ENCODE measurements around the gene AOAH.
A peak's percentile ranks its signal among the peaks of the same experiment; 100 is the strongest.
"Not testable (repeated sequence)": the region's sequence is repeated elsewhere in the genome, so short reads cannot be mapped to it uniquely, and the experiment has no call there.

The AOAH gene

DNA sequence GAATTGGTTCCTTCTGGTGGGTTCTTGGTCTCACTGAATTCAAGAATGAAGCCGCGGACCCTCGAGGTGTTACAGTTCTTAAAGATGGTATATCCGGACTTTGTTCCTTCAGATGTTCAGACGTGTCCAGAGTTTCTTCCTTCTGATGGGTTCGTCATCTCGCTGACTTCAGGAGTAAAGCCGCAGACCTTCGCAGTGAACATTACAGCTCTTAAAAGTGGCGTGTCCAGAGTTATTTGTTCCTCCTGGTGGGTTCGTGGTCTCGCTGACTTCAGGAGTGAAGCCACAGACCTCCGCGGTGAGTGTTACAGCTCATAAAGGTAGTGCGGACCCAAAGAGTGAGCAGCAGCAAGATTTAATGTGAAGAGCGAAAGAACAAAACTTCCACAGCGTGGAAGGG, 220.1 kb downstream of the AOAH start:
- DNase-seq: not testable (repeated sequence)

DNA sequence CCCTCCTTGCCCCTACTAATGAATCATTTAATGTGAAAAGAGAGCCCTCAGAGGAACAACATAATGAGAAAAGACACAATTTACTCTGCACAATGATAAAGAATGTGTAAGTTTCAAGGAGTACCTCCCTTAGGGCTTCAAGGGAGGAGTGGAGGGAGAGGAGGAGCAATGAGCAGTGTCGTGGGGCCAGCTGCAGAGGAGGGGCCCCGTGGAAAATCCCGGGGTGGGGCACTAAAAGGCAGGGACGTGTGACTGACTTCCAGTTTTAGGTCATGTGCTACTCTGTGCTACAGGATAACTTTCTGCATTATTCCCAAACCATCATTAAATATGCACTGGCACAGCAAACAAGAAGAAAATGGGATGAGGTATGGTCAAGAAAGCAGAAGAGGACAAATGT, 226.5 kb downstream of the AOAH start:
- DNase-seq: no peak

DNA sequence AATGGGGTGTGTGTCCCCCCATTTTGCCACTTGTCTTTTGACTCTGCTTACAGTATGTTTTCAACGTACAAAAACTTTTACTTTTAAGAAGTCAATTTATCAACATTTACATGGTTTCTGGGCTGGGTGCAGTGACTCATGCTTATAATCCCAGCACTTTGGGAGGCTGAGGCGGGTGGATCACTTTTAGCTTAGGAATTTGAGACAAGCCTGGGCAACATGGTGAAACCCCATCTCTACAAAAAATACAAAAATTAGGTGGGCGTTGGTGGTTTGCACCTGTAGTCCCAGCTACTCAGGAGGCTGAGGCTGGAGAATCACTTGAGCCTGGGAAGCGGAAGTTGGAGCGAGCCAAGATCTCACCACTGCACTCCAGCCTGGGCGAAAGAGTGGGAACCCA, 227.1 kb downstream of the AOAH start:
- DNase-seq: not testable (repeated sequence)

DNA sequence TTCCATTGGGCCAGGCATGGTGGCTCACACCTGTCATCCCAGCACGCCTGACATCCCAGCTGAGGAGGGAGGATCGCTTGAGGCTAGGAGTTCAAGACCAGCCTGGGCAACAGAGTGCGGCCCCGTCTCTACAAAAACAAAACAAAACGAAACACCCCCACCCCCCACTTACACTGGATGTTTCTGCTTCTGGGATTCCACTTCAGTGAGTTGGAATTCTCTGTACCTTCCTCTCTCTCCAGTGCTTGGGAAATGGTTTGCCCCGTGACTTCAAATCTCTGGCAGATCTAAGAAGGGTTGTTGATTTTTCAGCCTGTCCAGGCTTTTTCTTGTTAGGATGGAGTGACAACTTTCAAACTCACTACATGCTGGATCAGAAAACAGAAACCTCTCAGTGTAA, 227.7 kb downstream of the AOAH start:
- no peak for DNase-seq

DNA sequence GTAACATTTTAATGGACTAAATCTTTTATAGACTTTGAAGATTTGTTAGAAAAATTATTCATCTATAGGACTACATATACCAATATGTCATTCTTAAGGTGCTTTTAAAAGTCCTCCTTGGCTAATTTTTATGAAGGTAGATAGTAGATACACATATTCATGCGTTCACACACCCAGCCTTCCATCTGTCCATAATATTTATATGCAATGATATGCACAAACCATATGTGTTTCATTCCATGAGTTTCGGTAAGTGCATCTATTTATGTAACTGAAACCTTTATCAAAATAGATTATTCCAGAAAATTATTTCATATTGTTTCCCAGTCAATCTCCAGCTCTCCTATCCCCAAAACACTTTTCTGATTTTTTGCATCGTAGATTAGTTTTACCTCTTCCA, 233.0 kb downstream of the AOAH start:
- no peak for DNase-seq

DNA sequence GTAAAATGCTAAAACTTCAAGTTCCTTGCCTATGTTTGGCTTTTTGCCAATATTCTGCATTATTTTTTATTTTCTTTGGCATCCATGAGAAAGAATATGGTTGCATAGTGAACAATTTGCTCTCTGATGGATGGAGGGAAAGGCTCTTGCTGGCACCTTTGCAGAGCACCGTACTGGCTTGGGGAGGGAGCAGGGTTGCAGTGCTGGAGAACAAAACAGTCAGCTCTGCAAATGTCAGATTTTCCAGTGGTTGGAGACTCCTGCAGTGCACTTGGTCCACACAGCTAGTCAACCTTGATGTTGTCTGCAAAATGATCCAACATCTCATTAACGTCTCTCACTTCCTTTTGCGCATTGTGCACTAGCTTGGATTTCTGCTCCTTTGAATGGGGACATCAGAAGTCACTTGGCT, 233.9 kb downstream of the AOAH start:
- DNase-seq: no peak

DNA sequence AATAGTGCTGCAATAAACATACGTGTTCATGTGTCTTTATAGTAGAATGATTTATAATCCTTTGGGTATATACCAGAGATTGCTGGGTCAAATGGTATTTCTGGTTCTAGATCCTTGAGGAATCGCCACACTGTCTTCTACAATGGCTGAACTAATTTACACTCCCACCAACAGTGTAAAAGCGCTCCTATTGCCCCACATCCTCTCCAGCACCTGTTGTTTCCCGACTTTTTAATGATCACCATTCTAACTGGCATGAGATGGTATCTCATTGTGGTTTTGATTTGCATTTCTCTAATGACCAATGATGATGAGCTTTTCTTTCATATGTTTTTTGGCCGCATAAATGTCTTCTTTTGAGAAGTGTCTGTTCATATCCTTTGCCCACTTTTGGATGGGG, 235.6 kb downstream of the AOAH start:
- not testable (repeated sequence) for DNase-seq

DNA sequence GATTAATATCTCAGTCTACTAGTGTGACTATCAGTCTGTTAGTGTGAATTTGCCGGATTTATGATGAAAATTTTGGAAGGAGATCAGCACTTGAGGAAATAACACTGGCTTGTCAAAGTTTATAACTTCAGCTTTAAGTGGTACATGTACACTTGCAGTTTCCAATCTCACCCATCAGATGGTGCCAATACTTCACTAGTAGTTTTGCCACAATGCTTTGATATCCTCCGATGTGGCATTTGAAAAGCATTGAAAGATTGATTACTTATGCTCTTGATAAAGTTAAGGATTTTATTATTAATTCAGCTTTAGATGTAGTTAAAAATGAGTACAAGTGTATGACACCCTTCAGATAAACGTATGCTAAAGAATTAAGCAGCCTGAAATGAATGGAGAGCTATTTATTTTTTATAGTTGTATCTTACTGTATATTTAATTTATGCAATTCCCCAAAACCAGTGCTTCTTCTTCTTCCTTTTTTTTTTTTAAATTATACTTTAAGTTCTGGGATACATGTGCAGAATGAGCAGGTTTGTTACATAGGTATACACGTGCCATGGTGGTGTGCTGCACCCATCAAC, 236.4 kb downstream of the AOAH start:
- DNase-seq: peak; percentile 56 to 72

DNA sequence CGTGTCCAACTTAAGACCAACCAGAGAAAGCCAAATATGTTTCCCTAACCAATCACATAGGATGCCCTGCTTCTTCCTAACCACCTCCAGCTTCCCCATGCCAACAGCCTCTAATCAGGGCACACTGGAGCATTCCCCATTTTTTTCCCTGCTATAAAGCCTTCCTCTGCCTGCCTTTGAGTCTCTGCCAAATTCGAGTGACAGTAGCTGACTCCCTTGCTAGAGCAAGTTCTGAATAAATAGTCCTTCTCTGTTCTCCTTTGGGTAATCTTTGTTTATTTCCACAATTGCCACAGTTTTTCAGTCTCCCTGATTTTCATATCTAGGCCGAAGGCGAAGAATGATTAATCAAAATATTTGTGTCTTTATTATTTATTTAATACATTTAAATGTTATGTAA, 238.0 kb downstream of the AOAH start:
- no peak for DNase-seq

DNA sequence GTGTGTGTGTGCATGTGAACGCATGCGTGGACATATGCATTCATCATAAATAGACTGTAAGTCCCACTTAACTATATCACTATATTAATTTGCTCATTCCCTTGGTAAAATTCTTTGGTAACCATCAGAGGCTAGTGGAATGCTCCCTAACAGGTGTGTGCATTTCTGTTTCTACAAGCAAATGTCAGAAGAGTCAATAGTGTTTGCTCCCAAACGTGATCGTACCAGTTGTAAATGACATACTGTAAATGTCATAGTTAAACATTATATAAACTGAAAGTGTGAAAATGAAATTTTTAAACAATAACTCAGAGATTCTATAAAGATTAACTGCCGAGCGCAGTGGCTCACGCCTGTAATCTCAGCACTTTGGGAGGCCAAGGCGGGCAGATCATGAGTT, 240.0 kb downstream of the AOAH start:
- DNase-seq: no peak

DNA sequence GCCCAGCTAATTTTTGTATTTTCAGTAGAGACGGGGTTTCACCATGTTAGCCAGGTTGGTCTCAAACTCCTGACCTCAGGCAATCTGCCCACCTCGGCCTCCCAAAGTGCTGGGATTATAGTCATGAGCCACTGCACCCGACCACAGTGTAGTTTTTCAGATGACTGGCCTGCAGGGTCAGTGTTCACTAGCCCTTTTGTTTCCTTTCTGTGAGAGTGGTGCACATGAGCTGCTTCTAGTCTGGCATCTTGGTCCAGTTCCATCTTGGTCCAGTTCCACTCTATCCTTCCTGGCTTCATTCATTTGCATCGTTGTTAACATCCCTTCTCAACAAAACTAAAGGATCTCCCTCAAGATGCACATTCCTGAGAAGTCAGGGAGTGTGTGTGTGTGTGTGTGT, 240.4 kb downstream of the AOAH start:
- not testable (repeated sequence) for DNase-seq

DNA sequence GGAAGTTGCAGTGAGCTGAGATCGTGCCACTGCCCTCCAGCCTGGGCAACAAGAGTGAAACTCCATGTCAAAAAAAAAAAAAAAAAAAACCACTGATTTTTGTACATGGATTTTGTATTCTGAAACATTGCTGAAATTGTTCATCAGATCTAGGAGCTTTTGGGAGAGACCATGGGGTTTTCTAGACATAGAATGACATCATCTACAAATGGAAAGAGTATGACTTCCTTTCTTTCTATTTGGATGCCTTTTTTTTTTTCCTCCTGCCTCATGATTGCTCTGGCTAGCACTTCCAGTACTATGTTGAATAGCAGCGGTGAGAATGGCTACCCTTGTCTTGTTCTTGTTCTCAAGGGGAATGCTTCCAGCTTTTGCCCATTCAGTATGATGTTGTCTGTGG, 245.5 kb downstream of the AOAH start:
- DNase-seq: no peak

DNA sequence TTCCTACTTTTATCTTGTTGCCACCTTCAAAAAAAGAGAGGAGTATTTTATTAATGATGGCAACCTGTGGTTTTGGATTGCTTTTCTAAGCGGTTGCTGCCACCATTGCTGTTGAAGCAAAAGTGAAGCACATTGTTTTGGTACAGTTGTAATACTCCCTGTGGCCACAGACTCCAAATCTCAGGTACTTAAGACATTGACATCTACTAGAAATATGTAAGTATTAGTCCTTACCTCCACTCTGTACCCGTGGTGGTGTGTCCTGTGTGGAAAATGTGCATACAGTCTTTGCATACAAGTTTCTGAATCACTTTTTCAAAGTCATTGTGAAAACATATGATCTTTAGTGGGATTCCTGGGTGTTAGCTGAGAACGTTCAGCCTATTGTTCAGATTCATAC, 248.9 kb downstream of the AOAH start:
- no peak for DNase-seq

DNA sequence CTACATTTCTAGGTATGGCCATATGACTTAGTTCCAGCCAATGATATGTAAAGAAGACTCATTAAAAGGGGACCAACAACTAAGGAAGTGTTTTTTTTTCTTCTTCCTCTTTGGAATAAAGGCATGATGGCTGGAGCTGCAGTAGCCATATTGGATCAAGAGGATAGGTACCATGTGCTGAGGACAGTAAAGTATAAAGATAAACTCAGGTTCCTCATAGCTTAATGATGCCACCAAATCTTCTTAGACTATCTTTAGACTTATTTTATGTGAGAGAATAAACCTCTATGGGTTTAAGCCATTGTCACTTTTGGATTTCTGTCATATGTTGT, 249.3 kb downstream of the AOAH start:
- DNase-seq: no peak

DNA sequence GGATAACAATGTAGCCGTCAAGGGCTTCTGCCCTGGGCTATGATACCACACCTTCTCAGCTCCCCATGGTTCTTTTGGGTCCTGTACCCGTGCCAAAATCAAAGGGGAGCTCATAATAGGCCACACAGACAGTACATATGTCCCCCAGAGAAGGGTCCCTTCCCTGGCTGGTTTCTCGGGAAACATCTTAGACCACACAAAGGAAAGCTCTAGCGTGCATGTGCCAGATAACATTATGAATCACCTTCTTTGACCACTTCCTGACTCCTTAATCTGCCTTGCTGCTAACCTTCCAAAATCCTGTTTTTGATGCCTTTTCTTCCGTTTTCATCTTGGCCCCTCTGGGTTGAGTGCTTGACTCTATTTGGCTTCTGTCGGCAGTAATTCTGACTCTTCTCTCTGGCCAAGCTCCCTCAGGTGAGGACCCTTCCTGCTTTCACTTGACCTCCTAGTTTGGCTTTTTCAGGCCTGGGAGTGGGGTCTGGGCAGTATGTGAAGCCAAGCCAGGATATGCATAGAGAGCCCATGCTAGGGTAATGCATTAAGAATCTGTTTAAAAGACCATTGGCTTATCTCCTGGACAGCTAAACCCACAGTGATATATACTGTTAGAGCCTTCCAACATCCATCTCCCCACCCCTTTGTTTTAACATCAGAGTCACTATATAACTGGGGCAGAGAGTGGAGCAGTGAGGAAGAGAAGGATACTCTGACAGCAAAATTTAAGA, 249.8 kb downstream of the AOAH start:
- DNase-seq: no peak

DNA sequence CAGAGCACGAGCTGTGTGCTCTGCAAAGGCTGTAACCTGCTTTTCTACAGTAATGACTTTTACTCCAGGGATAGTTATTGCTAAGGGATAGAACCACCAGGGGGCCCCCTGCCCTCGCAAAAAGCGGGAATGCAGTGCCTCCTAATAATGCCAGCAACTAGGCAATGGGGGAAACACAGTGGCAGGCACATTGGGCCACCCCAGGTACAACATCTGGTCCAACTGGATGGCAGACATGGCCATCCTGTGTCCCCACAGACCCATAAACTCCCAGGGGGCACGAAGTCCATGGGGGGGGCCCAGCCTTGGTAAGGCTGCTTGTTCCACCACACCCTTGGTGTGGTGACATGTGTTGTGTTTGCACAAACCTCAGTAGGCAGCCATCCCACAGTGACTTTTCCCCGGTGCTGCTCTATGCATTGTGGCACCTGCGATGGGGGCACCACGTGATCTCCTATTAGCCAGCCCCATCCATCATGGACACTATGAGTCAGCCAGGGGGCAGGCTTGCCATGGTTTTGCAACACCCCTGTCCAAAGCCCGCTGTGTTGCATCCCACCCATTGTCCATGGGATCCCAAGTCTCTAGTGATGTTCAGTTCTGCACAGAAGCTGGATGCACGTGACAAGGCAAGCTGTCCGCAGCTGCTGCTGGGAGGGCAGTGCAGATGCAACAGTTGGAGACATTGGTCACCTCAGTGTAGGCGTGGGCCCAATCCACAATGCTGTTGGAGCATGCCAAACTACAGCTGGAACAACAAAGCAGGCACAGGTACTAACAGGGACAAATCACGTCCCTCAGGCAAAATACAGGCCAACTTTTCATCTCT, 250.6 kb downstream of the AOAH start:
- peak; percentile 19 to 37 for DNase-seq

DNA sequence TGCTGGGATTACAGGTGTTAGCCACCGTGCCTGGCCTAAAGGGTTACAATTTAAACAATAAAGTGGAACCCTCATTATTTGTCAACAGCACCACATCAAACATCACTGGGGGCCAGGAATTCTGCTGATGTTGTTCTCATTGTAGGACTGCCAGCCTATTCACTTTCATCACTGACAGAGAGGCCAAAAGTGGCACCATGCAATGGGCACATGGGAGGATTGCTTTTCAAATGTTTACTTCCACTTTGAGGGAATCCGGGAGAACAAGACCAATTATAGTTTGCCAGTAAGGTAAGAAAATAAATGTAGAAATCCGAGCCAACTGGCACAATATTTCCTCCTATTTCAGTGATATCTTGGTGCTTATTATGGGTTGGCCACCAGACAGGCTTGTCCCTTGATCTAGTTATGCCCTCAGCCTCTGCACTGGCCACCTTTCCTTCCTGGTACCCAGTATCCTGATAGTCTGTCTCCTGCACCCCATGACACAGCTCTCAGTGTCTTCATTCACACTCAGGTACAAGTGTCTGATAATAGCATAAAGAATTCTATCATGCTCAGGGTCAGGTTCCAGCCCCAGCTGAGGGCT, 252.1 kb downstream of the AOAH start:
- DNase-seq: no peak

DNA sequence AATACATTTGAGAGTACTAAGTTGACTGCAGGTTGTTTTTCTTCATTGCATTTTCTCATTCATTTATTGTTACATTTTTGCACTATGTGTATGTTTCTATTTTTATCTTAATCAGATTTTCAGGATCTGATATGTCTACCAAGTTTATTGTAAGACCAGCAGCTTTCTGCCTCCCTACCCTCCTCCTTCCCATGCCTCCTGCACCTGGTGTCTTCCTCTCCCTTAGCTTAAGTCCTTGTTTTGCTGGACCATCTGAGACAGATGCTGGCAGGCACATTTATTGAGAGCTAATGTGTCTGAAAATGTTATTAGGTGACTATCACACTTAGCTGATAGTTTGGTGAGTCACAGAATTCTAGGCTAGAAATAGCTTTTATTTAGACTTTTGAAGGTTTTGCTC, 255.1 kb downstream of the AOAH start:
- no peak for DNase-seq

DNA sequence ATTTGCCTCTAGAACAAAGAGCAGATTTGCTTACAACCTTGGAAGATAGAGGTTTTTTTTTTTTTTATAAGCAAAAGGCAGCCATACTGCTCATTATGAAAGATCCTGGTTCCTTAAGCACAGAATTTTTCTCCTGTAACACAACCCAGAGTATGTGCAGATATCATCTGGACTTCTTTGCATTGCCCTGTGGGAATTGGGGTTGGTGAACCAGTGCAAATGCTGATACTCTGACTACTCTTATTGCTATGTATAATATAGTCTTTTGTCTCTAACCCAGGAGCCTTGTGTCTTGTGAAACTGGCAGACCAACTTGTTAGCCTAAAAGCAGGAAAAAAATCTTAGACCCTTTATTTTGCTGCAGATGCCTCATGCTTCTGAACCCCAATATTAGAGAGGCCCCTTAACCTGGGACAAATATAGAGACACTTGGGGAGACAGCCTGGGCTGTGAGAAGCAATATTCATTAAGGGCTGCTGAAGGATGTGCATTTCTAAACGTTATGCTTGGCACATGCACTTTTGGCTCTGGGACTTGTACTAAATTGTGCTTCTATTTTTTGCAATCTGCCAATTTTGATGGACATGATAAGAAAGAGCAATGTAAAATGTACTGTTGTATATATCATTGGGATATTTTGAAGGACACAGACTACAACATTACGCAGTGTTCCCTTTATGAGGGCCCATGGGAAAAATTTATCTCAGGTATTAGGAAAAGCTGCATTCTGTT, 255.8 kb downstream of the AOAH start:
- no peak for DNase-seq

DNA sequence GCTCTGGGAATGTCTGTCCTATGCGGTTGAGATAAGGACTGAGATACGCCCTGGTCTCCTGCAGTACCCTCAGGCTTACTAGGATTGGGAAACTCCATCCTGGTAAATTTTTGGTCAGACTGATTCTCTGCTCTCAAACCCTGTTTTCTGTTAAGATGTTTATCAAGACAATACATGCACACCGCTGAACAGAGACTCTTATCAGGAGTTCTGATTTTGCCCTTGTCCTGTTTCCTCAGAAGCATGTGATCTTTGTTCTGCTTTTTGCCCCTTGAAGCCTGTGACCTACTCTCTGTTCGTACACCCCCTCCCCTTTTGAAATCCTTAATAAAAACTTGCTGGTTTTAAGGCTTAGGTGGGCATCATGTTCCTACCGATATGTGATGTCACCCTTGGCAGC, 258.3 kb downstream of the AOAH start:
- DNase-seq: not testable (repeated sequence)

DNA sequence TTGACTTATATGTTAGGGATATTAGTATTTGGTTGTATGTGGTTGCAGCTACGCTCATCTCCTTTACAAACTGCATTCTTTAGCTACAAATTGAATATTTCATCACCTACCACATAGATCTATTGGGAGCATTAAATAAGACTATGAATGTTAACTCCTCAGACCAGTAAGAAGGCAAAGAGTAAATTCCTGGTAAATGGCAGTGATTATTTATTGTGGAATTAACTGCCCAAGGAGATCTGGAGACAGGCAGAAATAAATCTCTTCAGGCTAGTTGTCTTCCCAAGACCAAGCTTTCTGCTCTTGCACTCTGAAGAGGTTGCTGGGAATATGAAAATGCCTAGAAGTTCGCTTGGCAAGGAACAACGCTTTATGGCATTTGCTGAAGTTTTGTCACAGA, 260.0 kb downstream of the AOAH start:
- DNase-seq: no peak
